ENCODE measurements around the gene SPAG16.

Gene SPAG16

DNA sequence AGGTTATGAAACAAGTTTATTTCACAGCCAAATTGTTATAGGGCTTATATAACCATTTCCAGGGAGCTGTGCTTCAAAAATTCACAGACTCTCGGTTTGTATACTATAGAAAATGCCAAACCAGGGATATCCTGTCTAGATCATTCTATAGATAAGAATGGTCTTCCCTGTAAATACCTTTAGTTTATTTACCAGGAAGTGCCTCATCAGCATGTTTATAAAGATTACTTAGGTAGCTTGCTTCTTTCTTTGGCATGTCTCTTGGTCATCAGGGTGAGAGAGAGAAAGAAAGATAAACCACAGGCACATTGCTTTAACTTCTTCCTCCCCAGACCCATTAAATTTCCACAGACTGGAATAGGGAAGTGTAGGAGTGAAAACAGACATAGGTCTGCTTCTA lies 439.4 kb downstream of the SPAG16 start:
- no peak for DNase-seq (ENCODE audit: low read depth)
- TF ChIP-seq, protein P1, sequence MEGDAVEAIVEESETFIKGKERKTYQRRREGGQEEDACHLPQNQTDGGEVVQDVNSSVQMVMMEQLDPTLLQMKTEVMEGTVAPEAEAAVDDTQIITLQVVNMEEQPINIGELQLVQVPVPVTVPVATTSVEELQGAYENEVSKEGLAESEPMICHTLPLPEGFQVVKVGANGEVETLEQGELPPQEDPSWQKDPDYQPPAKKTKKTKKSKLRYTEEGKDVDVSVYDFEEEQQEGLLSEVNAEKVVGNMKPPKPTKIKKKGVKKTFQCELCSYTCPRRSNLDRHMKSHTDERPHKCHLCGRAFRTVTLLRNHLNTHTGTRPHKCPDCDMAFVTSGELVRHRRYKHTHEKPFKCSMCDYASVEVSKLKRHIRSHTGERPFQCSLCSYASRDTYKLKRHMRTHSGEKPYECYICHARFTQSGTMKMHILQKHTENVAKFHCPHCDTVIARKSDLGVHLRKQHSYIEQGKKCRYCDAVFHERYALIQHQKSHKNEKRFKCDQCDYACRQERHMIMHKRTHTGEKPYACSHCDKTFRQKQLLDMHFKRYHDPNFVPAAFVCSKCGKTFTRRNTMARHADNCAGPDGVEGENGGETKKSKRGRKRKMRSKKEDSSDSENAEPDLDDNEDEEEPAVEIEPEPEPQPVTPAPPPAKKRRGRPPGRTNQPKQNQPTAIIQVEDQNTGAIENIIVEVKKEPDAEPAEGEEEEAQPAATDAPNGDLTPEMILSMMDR (conservative IDR thresholded peaks at IDR 0.05; ENCODE audit: control insufficient read depth, insufficient read depth, low read depth, low read length): no peak
- no peak overlapping the region for H3K4me3 ChIP-seq (ENCODE audit: control insufficient read depth, low read depth, low read length)

DNA sequence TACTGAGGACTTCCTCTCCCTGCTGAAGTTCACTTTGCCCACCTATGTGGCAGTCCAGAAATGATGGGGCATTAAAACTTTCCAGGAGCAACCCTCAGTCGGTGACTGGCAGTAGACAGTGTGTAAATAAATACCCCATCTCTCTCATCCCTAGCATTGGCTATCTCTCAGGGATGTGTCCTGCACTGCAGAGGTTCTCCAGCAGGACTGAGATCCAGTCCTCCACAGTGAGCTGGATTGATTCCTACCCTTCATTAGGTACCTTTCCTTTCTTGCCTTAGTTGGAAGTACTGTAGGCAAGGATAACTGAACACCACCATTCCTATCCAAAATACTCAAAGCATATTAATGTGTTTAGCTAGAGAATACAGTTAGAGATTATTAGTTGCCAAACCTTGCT lies 441.8 kb downstream of the SPAG16 start:
- no peak overlapping the region for H3K4me3 ChIP-seq (ENCODE audit: control insufficient read depth, low read depth, low read length)
- DNase-seq (ENCODE audit: low read depth): no peak
- TF ChIP-seq, protein P1 (conservative IDR thresholded peaks at IDR 0.05; ENCODE audit: control insufficient read depth, insufficient read depth, low read depth, low read length): no peak

DNA sequence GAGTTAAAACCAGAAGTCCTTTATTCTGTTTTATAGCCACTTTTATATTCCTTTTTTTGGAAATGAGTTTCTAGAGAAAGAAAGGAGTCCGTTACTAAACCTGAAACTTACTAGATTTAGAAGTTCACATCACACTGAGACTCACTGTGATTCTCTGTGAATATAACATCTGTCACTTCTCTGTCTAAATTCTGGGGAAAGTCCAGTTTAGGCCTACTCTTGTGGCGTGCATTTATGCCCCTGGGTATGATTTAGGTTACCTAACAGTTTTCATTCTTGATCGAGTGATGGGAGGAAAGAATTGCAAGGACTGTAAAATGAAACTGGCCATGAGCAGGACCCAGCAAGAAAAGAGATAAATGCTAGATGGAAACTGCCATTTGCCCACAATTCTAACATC lies 449.6 kb downstream of the SPAG16 start:
- no peak for DNase-seq (ENCODE audit: low read depth)
- no peak overlapping the region for H3K4me3 ChIP-seq (ENCODE audit: control insufficient read depth, low read depth, low read length)
- TF ChIP-seq, protein P1 (conservative IDR thresholded peaks at IDR 0.05; ENCODE audit: control insufficient read depth, insufficient read depth, low read depth, low read length): no peak

DNA sequence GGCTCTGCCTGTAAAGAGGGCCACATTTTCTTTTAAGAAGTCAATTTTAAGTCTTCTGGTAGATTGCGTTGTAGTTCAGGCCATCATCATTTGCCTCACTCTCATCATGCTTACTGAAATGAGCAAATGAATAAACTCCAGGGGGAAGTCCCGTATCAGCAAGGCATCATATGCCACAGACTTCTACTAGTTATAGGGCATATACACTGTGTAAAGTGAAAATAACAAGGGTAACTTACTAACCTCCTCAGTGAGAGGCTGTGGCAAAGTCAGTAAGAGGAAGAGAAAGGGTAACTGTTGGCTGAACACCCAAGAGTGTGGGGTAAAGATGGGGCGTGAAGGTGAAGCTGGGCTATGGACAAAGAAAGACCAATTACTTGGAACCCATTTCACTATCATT lies 456.2 kb downstream of the SPAG16 start:
- TF ChIP-seq, protein P1 (conservative IDR thresholded peaks at IDR 0.05; ENCODE audit: control insufficient read depth, insufficient read depth, low read depth, low read length): no peak
- H3K4me3 ChIP-seq (ENCODE audit: control insufficient read depth, low read depth, low read length): no peak overlapping the region
- DNase-seq (ENCODE audit: low read depth): no peak

DNA sequence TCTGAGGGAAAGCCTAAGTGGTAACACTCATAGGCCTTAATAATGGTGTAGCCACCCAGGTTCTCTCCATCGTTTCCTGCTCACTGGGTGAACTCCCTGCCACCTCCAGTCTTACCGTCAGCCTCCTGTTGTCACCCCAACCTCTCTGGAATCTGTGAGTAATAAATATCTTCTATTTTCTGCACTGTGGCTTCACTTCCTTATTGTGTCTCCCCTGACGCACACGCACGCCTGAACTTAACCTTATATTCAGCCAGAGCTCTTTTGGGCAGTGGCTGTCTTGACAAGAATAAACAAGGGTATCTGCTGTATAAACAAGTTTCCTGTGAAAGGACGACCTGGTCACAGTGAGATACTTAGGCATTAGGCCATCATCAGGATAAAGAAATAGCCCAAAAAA lies 467.2 kb downstream of the SPAG16 start:
- TF ChIP-seq, protein P1 (conservative IDR thresholded peaks at IDR 0.05; ENCODE audit: control insufficient read depth, insufficient read depth, low read depth, low read length): no peak
- no peak overlapping the region for H3K4me3 ChIP-seq (ENCODE audit: control insufficient read depth, low read depth, low read length)
- no peak for DNase-seq (ENCODE audit: low read depth)

DNA sequence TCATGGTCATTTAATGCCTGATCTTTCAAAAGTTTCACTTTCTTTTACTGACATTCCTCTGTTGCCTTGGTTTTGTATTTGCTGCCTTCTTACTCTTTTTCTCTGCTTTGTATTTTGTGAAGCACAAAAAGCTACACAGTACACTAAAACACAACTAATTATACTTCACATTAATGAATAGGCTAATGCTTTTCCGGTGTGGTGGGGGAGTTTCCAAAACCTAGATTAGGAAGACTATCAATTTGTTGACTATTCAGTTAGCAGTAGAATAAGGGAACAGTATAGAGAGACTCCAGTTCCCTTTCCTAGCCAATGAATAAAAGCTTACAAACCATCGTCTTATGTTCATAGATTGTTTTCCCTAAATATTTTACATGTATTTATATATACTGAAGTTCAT lies 468.3 kb downstream of the SPAG16 start:
- DNase-seq (ENCODE audit: low read depth): no peak
- no peak overlapping the region for H3K4me3 ChIP-seq (ENCODE audit: control insufficient read depth, low read depth, low read length)
- TF ChIP-seq, protein P1 (conservative IDR thresholded peaks at IDR 0.05; ENCODE audit: control insufficient read depth, insufficient read depth, low read depth, low read length): no peak

DNA sequence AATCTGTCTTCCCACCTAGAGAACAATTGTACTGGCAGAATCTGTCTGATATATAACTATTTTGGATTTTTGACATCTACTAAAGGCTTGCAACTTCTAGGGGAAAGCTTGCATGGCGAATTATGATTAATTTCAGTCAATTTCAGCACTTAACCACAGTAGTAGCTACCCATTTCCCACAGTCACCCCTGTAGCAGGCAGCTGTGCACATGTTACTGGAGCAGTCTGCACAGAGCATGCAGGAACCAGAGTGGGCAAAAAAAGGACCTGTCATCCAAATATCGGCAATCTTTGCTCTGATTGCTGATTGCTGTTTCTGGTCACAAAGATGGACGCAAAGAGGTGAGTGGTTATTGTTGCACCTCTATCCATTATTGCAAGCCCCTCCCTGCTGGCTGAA lies 473.3 kb downstream of the SPAG16 start:
- no peak for DNase-seq (ENCODE audit: low read depth)
- no peak overlapping the region for H3K4me3 ChIP-seq (ENCODE audit: control insufficient read depth, low read depth, low read length)
- TF ChIP-seq, protein P1 (conservative IDR thresholded peaks at IDR 0.05; ENCODE audit: control insufficient read depth, insufficient read depth, low read depth, low read length): no peak
